NCI-H2196 (cell line): ENCODE data around the gene NDE1.
"Not testable (repeated sequence)": the region's sequence is repeated elsewhere in the genome, so short reads cannot be mapped to it uniquely, and the experiment has no call there.

Experiments used
- DNase-seq: peaks from one replicate; lab custom pipeline; 2025; ENCODE audit not compliant: unreplicated experiment; lab: John Stamatoyannopoulos, UW

Gene NDE1

GRCh38 chr16:15649727-15650018, 372 bp upstream of the NDE1 start:
- no peak for DNase-seq

GRCh38 chr16:15650698-15651171, 690 bp downstream of the NDE1 start:
- no peak for DNase-seq

- DNase-seq: no peak
Observed at GRCh38 chr16:15652293-15653001, 2.4 kb downstream of the NDE1 start.

GRCh38 chr16:15653227-15653626, 3.2 kb downstream of the NDE1 start:
- DNase-seq: peak; percentile 31

- DNase-seq: no peak
Observed at GRCh38 chr16:15654591-15654990, 4.5 kb downstream of the NDE1 start.

GRCh38 chr16:15655561-15655960, 5.5 kb downstream of the NDE1 start:
- DNase-seq: not testable (repeated sequence)

GRCh38 chr16:15658149-15658548, 8.1 kb downstream of the NDE1 start:
- DNase-seq: no peak

- DNase-seq: no peak
Observed at GRCh38 chr16:15658556-15658955, 8.5 kb downstream of the NDE1 start.

- DNase-seq: no peak
Observed at GRCh38 chr16:15660203-15660601, 10.2 kb downstream of the NDE1 start.

- no peak for DNase-seq
Observed at GRCh38 chr16:15665107-15665506, 15.1 kb downstream of the NDE1 start.

GRCh38 chr16:15667091-15667742, 17.2 kb downstream of the NDE1 start:
- no peak for DNase-seq

- peak; percentile 23 for DNase-seq
Observed at GRCh38 chr16:15671530-15672117, 21.6 kb downstream of the NDE1 start.

- not testable (repeated sequence) for DNase-seq
Observed at GRCh38 chr16:15672127-15672513, 22.1 kb downstream of the NDE1 start.

GRCh38 chr16:15672514-15673167, 22.6 kb downstream of the NDE1 start:
- DNase-seq: peak; percentile 95

GRCh38 chr16:15674571-15674970, 24.5 kb downstream of the NDE1 start:
- no peak for DNase-seq

- no peak for DNase-seq
Observed at GRCh38 chr16:15676506-15676905, 26.5 kb downstream of the NDE1 start.

GRCh38 chr16:15677447-15677846, 27.4 kb downstream of the NDE1 start:
- no peak for DNase-seq

GRCh38 chr16:15682105-15682570, 32.1 kb downstream of the NDE1 start:
- DNase-seq: peak; percentile 23

- DNase-seq: peak; percentile 54
Observed at GRCh38 chr16:15686287-15686686, 36.2 kb downstream of the NDE1 start.

GRCh38 chr16:15689290-15689689, 39.2 kb downstream of the NDE1 start:
- no peak for DNase-seq

GRCh38 chr16:15690296-15690695, 40.3 kb downstream of the NDE1 start:
- no peak for DNase-seq

- DNase-seq: no peak
Observed at GRCh38 chr16:15691046-15691445, 41.0 kb downstream of the NDE1 start.
